CD4-positive, alpha-beta T cell treated with Interleukin-15 for 1 hour (primary cell): Measurements from ENCODE around the gene ADAM22.

Experiments
- DNase-seq: peaks from one replicate; pipeline ENCODE4 v3.0.0-alpha.2; 2020

Gene ADAM22

GRCh38 chr7:87959336-87959735 lies 25.3 kb downstream of the ADAM22 start:
- no peak for DNase-seq

- no peak for DNase-seq
Observed at GRCh38 chr7:87960239-87960638, 26.2 kb downstream of the ADAM22 start.

GRCh38 chr7:87961754-87962153 lies 27.7 kb downstream of the ADAM22 start:
- DNase-seq, result no peak

GRCh38 chr7:87966271-87966670 lies 32.2 kb downstream of the ADAM22 start:
- no peak for DNase-seq

- no peak for DNase-seq
Observed at GRCh38 chr7:87968021-87968420, 34.0 kb downstream of the ADAM22 start.

- DNase-seq, result no peak
Observed at GRCh38 chr7:87982116-87982515, 48.1 kb downstream of the ADAM22 start.

GRCh38 chr7:87984088-87984487 lies 50.0 kb downstream of the ADAM22 start:
- no peak for DNase-seq

- DNase-seq, result no peak
Observed at GRCh38 chr7:87993269-87993668, 59.2 kb downstream of the ADAM22 start.

- no peak for DNase-seq
Observed at GRCh38 chr7:87999261-87999660, 65.2 kb downstream of the ADAM22 start.

GRCh38 chr7:88001744-88002530 lies 67.9 kb downstream of the ADAM22 start:
- DNase-seq, result no peak

GRCh38 chr7:88002617-88003016 lies 68.6 kb downstream of the ADAM22 start:
- DNase-seq, result no peak

- DNase-seq, result no peak
Observed at GRCh38 chr7:88003581-88003980, 69.5 kb downstream of the ADAM22 start.

- DNase-seq, result no peak
Observed at GRCh38 chr7:88005191-88005590, 71.1 kb downstream of the ADAM22 start.

GRCh38 chr7:88009651-88010050 lies 75.6 kb downstream of the ADAM22 start:
- no peak for DNase-seq

- no peak for DNase-seq
Observed at GRCh38 chr7:88012086-88012485, 78.0 kb downstream of the ADAM22 start.

- DNase-seq, result no peak
Observed at GRCh38 chr7:88013981-88014380, 79.9 kb downstream of the ADAM22 start.

- DNase-seq, result no peak
Observed at GRCh38 chr7:88014581-88014980, 80.5 kb downstream of the ADAM22 start.

- no peak for DNase-seq
Observed at GRCh38 chr7:88015309-88015708, 81.3 kb downstream of the ADAM22 start.

GRCh38 chr7:88018501-88018900 lies 84.5 kb downstream of the ADAM22 start:
- no peak for DNase-seq

- no peak for DNase-seq
Observed at GRCh38 chr7:88020953-88021665, 87.1 kb downstream of the ADAM22 start.

GRCh38 chr7:88027724-88028123 lies 93.7 kb downstream of the ADAM22 start:
- no peak for DNase-seq

GRCh38 chr7:88034083-88034695 lies 100.1 kb downstream of the ADAM22 start:
- DNase-seq, result no peak

GRCh38 chr7:88037050-88037449 lies 103.0 kb downstream of the ADAM22 start:
- DNase-seq, result no peak

GRCh38 chr7:88040694-88041093 lies 106.6 kb downstream of the ADAM22 start:
- no peak for DNase-seq
